NK-92 (cell line): ENCODE data around the gene TDRD12.
"Not testable (repeated sequence)": the region's sequence is repeated elsewhere in the genome, so short reads cannot be mapped to it uniquely, and the experiment has no call there.

Source experiments
- DNase-seq: peaks from one replicate; lab custom pipeline; 2025; ENCODE audit not compliant: unreplicated experiment; lab: John Stamatoyannopoulos, UW

The TDRD12 gene

GRCh38 chr19:32693151-32694108 lies 26.1 kb upstream of the TDRD12 start:
- DNase-seq = not testable (repeated sequence)

GRCh38 chr19:32694316-32694715 lies 25.3 kb upstream of the TDRD12 start:
- DNase-seq = not testable (repeated sequence)

GRCh38 chr19:32694851-32695250 lies 24.7 kb upstream of the TDRD12 start:
- DNase-seq = not testable (repeated sequence)

- not testable (repeated sequence) for DNase-seq
Measured at GRCh38 chr19:32695506-32695905, 24.1 kb upstream of the TDRD12 start.

GRCh38 chr19:32696771-32697170 lies 22.8 kb upstream of the TDRD12 start:
- DNase-seq = not testable (repeated sequence)

- DNase-seq = not testable (repeated sequence)
Measured at GRCh38 chr19:32700129-32700528, 19.4 kb upstream of the TDRD12 start.

- no peak for DNase-seq
Measured at GRCh38 chr19:32702010-32702409, 17.6 kb upstream of the TDRD12 start.

- not testable (repeated sequence) for DNase-seq
Measured at GRCh38 chr19:32704006-32704405, 15.6 kb upstream of the TDRD12 start.

GRCh38 chr19:32708457-32708856 lies 11.1 kb upstream of the TDRD12 start:
- no peak for DNase-seq

- no peak for DNase-seq
Measured at GRCh38 chr19:32709032-32709431, 10.5 kb upstream of the TDRD12 start.

- DNase-seq = no peak
Measured at GRCh38 chr19:32711747-32712146, 7.8 kb upstream of the TDRD12 start.

GRCh38 chr19:32716203-32716602 lies 3.4 kb upstream of the TDRD12 start:
- not testable (repeated sequence) for DNase-seq

GRCh38 chr19:32717496-32717895 lies 2.1 kb upstream of the TDRD12 start:
- no peak for DNase-seq

- DNase-seq = no peak
Measured at GRCh38 chr19:32718286-32718685, 1.3 kb upstream of the TDRD12 start.

- no peak for DNase-seq
Measured at GRCh38 chr19:32720216-32720935, 809 bp downstream of the TDRD12 start.

- no peak for DNase-seq
Measured at GRCh38 chr19:32720936-32721250, 1.3 kb downstream of the TDRD12 start.

- DNase-seq = no peak
Measured at GRCh38 chr19:32735936-32736335, 16.4 kb downstream of the TDRD12 start.

GRCh38 chr19:32743021-32743420 lies 23.5 kb downstream of the TDRD12 start:
- no peak for DNase-seq

- no peak for DNase-seq
Measured at GRCh38 chr19:32743447-32743846, 23.9 kb downstream of the TDRD12 start.

GRCh38 chr19:32744555-32745325 lies 25.2 kb downstream of the TDRD12 start:
- DNase-seq = no peak

GRCh38 chr19:32745594-32746251 lies 26.2 kb downstream of the TDRD12 start:
- not testable (repeated sequence) for DNase-seq
